Parathyroid adenoma (tissue), 2 donors: ENCODE measurements around the gene AK2.
A peak's percentile ranks its signal among the peaks of the same experiment; 100 is the strongest.

Source experiments
- H2AFZ ChIP-seq: fragments of 300-600 bp; sonication (generic); one replicate; pipeline ENCODE4 v1.7.0; 2017; ENCODE audit warnings: antibody characterized with exemption, mild to moderate bottlenecking
- H3K27ac ChIP-seq: fragments of 300-600 bp; sonication (generic); one replicate; pipeline ENCODE4 v1.7.0; 2017
- H3K27me3 ChIP-seq: fragments of 300-600 bp; sonication (generic); one replicate; pipeline ENCODE4 v1.7.0; 2017; ENCODE audit warnings: low read length; ENCODE audit not compliant: control insufficient read depth, insufficient read depth
- H3K36me3 ChIP-seq: fragments of 300-600 bp; sonication (generic); one replicate; pipeline ENCODE4 v1.7.0; 2017; ENCODE audit warnings: low read length; ENCODE audit not compliant: control insufficient read depth, insufficient read depth
- H3K4me1 ChIP-seq: fragments of 300-600 bp; sonication (generic); one replicate; pipeline ENCODE4 v1.7.0; 2017; ENCODE audit warnings: control low read depth
- H3K4me2 ChIP-seq: fragments of 300-600 bp; sonication (generic); one replicate; pipeline ENCODE4 v1.7.0; 2017; ENCODE audit warnings: low read length
- H3K4me3 ChIP-seq: fragments of 300-600 bp; sonication (generic); one replicate; pipeline ENCODE4 v1.7.0; 2017; ENCODE audit warnings: low read depth, low read length
- H3K79me2 ChIP-seq: fragments of 300-600 bp; sonication (generic); one replicate; pipeline ENCODE4 v1.7.0; 2017; ENCODE audit warnings: control low read depth
- H3K9ac ChIP-seq: fragments of 300-600 bp; sonication (generic); one replicate; pipeline ENCODE4 v1.7.0; 2017; ENCODE audit warnings: mild to moderate bottlenecking
- H3K9me3 ChIP-seq: fragments of 300-600 bp; sonication (generic); one replicate; pipeline ENCODE4 v1.7.0; 2017; ENCODE audit warnings: low read length; ENCODE audit not compliant: control insufficient read depth
- TF ChIP-seq, protein P1 (sequence below): fragments of 300-600 bp; sonication (generic); IDR thresholded peaks from one replicate; pipeline ENCODE4 v1.7.0; 2017; ENCODE audit warnings: antibody characterized with exemption, mild to moderate bottlenecking
- donor health status: primary hyperparathyroidism.

Gene AK2

DNA sequence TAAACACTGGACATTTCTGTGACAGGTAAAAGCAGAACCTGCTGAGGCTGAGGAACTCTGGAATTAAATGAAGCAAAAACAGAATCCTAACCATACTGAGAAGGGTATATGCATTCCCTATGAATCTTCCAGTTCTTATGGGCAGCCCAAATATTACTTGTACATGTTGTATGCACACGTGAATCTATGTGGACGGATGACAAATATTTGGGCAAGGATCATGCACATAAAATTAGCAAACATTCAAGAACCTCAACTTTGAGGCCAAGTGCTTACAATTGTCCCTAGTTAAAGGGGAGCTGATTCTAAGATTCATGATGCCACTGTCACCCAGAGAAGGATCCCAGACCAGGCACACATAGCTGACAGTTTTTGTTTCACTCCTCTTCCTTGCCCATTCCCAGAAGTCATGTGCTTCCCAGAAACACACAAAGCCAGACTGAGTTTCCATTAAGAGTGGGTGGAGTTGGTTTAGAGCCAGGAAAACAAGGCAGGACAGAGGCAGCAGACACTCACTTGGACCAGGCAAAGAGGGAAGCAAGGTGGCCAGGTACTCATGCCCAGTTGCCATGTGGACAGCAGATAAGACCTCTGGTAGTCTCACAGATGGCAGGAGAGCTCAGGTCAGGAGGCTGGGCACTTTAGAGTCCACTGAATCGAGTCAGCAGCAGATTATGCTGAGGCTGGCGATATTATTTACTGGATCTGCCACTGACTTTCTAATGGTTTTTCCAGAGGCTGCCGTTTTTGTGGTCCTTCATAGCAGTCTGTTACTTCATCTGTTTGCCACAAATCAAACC, 25.6 kb downstream of the AK2 start:
- Histone ChIP-seq H2AFZ (no peak overlapping the region), H3K4me2 (peak overlapping the region; percentile 47), H3K36me3 (no peaks in the 10 kb centered on the region), H3K9me3 (no peaks in the 10 kb centered on the region), H3K4me3 (no peak overlapping the region), H3K27me3 (no peaks in the 10 kb centered on the region), H3K27ac (peak overlapping the region; percentile 72), H3K9ac (no peak overlapping the region), H3K4me1 (peaks cover 17% of the 10 kb centered on the region), H3K79me2 (peaks cover 3% of the 10 kb centered on the region)
- TF ChIP-seq, protein P1, sequence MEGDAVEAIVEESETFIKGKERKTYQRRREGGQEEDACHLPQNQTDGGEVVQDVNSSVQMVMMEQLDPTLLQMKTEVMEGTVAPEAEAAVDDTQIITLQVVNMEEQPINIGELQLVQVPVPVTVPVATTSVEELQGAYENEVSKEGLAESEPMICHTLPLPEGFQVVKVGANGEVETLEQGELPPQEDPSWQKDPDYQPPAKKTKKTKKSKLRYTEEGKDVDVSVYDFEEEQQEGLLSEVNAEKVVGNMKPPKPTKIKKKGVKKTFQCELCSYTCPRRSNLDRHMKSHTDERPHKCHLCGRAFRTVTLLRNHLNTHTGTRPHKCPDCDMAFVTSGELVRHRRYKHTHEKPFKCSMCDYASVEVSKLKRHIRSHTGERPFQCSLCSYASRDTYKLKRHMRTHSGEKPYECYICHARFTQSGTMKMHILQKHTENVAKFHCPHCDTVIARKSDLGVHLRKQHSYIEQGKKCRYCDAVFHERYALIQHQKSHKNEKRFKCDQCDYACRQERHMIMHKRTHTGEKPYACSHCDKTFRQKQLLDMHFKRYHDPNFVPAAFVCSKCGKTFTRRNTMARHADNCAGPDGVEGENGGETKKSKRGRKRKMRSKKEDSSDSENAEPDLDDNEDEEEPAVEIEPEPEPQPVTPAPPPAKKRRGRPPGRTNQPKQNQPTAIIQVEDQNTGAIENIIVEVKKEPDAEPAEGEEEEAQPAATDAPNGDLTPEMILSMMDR, result no peak

DNA sequence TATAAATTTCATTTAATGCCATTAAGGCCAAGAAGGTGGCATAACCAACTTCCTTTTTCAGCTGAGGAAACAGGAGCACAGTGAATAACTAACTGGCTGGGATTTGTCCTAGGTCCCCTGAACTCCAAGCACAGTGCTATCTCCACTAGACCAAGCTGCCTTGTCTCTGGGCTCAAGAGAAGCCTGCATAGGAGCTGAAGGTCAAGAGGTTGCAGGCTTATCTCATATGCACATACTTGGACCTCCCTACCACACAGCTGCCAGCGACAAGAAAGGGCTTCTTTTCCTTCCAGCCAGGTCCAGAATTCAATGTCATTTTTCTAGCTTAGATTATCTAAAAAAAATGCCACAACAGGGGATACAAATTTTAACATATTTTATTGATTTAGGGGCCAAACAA, 27.1 kb downstream of the AK2 start:
- Histone ChIP-seq H3K27ac (no peak overlapping the region), H3K4me1 (peaks cover 26% of the 10 kb centered on the region), H3K27me3 (no peaks in the 10 kb centered on the region), H2AFZ (no peak overlapping the region), H3K9me3 (no peaks in the 10 kb centered on the region), H3K4me2 (no peak overlapping the region), H3K4me3 (no peak overlapping the region), H3K36me3 (no peaks in the 10 kb centered on the region), H3K9ac (no peak overlapping the region), H3K79me2 (no peaks in the 10 kb centered on the region)
- TF ChIP-seq, protein P1, result no peak

GRCh38 chr1:33008051-33008914, 28.4 kb downstream of the AK2 start:
- H3K9me3 ChIP-seq, result no peaks in the 10 kb centered on the region
- no peak overlapping the region for H3K9ac ChIP-seq
- H3K36me3 ChIP-seq, result no peaks in the 10 kb centered on the region
- peak overlapping the region; percentile 20 for H3K27ac ChIP-seq
- no peaks in the 10 kb centered on the region for H3K79me2 ChIP-seq
- TF ChIP-seq, protein P1, result no peak
- no peaks in the 10 kb centered on the region for H3K27me3 ChIP-seq
- H3K4me3 ChIP-seq, result no peak overlapping the region
- no peak overlapping the region for H2AFZ ChIP-seq
- H3K4me1 ChIP-seq, result peaks cover 26% of the 10 kb centered on the region
- H3K4me2 ChIP-seq, result peak overlapping the region; percentile 4

GRCh38 chr1:33007190-33008050, 29.3 kb downstream of the AK2 start:
- H3K9ac ChIP-seq, result no peak overlapping the region

More at GRCh38 chr1:33007190-33008050, 29.3 kb downstream of the AK2 start:
- Histone ChIP-seq H3K27ac (no peak overlapping the region), H3K79me2 (no peaks in the 10 kb centered on the region), H3K9me3 (no peaks in the 10 kb centered on the region), H3K4me2 (peak overlapping the region; percentile 4), H3K4me3 (no peak overlapping the region), H2AFZ (no peak overlapping the region), H3K27me3 (no peaks in the 10 kb centered on the region), H3K4me1 (peaks cover 26% of the 10 kb centered on the region), H3K36me3 (no peaks in the 10 kb centered on the region)
- TF ChIP-seq, protein P1, result peak; percentile 38
